GM23338 (cell line): ENCODE measurements around the gene ARHGEF17. TPM values are rescaled to one million over a fixed set of nuclear protein-coding genes. Genes with fewer than 3 reads are reported as not detected.

Source experiments
- ATAC-seq: fragments of 200-7000 bp; cut with Tn5 transposase; 3 replicates; pipeline ENCODE4 v1.9.1; 2020
- DNase-seq: peaks from one replicate; pipeline ENCODE4 v3.0.0-alpha.2; 2015; ENCODE audit warnings: low spot score
- H2AFZ ChIP-seq: fragments of 200-600 bp; sonication (generic); 2 replicates; pipeline ENCODE4 v1.8.0; 2016; ENCODE audit warnings: antibody characterized with exemption, mild to moderate bottlenecking, moderate library complexity
- H3F3A ChIP-seq: fragments of 200-600 bp; sonication (generic); replicated peaks from 2 replicates; pipeline ENCODE4 v1.8.0; 2017; ENCODE audit warnings: antibody characterized with exemption, mixed run types, low read depth
- H3K27ac ChIP-seq: fragments of 200-600 bp; sonication (generic); 2 replicates; pipeline ENCODE4 v1.6.1; 2016; ENCODE audit warnings: low read depth
- H3K27me3 ChIP-seq: fragments of 200-600 bp; sonication (generic); 2 replicates; pipeline ENCODE4 v1.8.0; 2016; ENCODE audit warnings: mild to moderate bottlenecking, mixed run types, moderate library complexity; ENCODE audit not compliant: insufficient read depth
- H3K36me3 ChIP-seq: fragments of 200-600 bp; sonication (generic); 2 replicates; pipeline ENCODE4 v1.8.0; 2016; ENCODE audit warnings: mild to moderate bottlenecking; ENCODE audit not compliant: insufficient read depth
- H3K4me1 ChIP-seq: fragments of 200-600 bp; sonication (generic); 2 replicates; pipeline ENCODE4 v1.8.0; 2016; ENCODE audit warnings: mild to moderate bottlenecking, moderate library complexity; ENCODE audit not compliant: insufficient read depth
- H3K4me2 ChIP-seq: fragments of 200-600 bp; sonication (generic); 2 replicates; pipeline ENCODE4 v1.7.1; 2017; ENCODE audit warnings: mixed run types
- H3K4me3 ChIP-seq: fragments of 200-600 bp; sonication (generic); 2 replicates; pipeline ENCODE4 v1.6.1; 2016; ENCODE audit warnings: mixed run types
- H3K79me2 ChIP-seq: fragments of 200-600 bp; sonication (generic); replicated peaks from 2 replicates; pipeline ENCODE4 v1.8.0; 2017; ENCODE audit warnings: mild to moderate bottlenecking; ENCODE audit not compliant: insufficient read depth
- H3K9me2 ChIP-seq: fragments of 200-600 bp; sonication (generic); 2 replicates; pipeline ENCODE4 v1.8.0; 2017; ENCODE audit not compliant: insufficient read depth
- H4K20me1 ChIP-seq: fragments of 200-600 bp; sonication (generic); replicated peaks from 2 replicates; pipeline ENCODE4 v1.8.0; 2017; ENCODE audit warnings: mild to moderate bottlenecking; ENCODE audit not compliant: insufficient read depth
- H3K27ac Mint-ChIP-seq: 2 replicates; pipeline ENCODE4 v1.8.0; 2020; ENCODE audit warnings: inconsistent platforms, mild to moderate bottlenecking, moderate library complexity, mixed read lengths
- H3K27me3 Mint-ChIP-seq: 3 replicates; pipeline ENCODE4 v1.8.0; 2022; ENCODE audit warnings: low read depth, mild to moderate bottlenecking, moderate library complexity, mixed read lengths, inconsistent platforms; ENCODE audit not compliant: insufficient read depth, poor library complexity
- H3K36me3 Mint-ChIP-seq: 3 replicates; pipeline ENCODE4 v1.8.0; 2021; ENCODE audit warnings: low read depth, mild to moderate bottlenecking, inconsistent platforms, moderate library complexity, mixed read lengths
- H3K4me1 Mint-ChIP-seq: 3 replicates; pipeline ENCODE4 v1.8.0; 2020; ENCODE audit warnings: mild to moderate bottlenecking, inconsistent platforms, mixed read lengths
- H3K4me3 Mint-ChIP-seq: 3 replicates; pipeline ENCODE4 v1.8.0; 2021; ENCODE audit warnings: moderate library complexity, mild to moderate bottlenecking, inconsistent platforms, mixed read lengths
- H3K9me3 Mint-ChIP-seq: 3 replicates; pipeline ENCODE4 v1.8.0; 2020; ENCODE audit warnings: moderate library complexity, mild to moderate bottlenecking, inconsistent platforms, mixed read lengths
- CREB1 ChIP-seq: fragments of 250-450 bp; sonication (Bioruptor Pico); IDR thresholded peaks from 2 replicates; pipeline ENCODE4 v1.5.0; 2020; ENCODE audit warnings: low read depth, mild to moderate bottlenecking, moderate library complexity
- CTCF ChIP-seq, 2 experiments: fragments of 200-600 bp in 1 of 2; sonication (generic) in 1 of 2; conservative IDR thresholded peaks; 2 replicates each; pipeline versions ENCODE4 v1.5.1 to v1.6.1; 2016 to 2017; ENCODE audit warnings: antibody characterized with exemption in 2 of 2, low read depth in 2 of 2, mild to moderate bottlenecking in 2 of 2, moderate library complexity in 1 of 2
- ETS1 ChIP-seq: IDR thresholded peaks from 2 replicates; pipeline ENCODE4 v1.6.1; 2016; ENCODE audit warnings: antibody characterized with exemption
- EZH2 ChIP-seq: fragments of 200-600 bp; sonication (generic); IDR thresholded peaks from one replicate; pipeline ENCODE4 v1.8.0; 2017; ENCODE audit warnings: antibody characterized with exemption, mild to moderate bottlenecking, low read depth; ENCODE audit not compliant: unreplicated experiment
- EZH2phosphoT487 ChIP-seq: fragments of 200-600 bp; sonication (generic); IDR thresholded peaks from one replicate; pipeline ENCODE4 v1.8.1; 2018; ENCODE audit warnings: antibody characterized with exemption; ENCODE audit not compliant: unreplicated experiment
- POLR2AphosphoS5 ChIP-seq: IDR thresholded peaks from 2 replicates; pipeline ENCODE4 v1.6.1; 2016; ENCODE audit warnings: antibody characterized with exemption, low read depth
- REST ChIP-seq: IDR thresholded peaks from one replicate; pipeline ENCODE4 v1.6.1; 2018; ENCODE audit warnings: antibody characterized with exemption; ENCODE audit not compliant: unreplicated experiment
- STAT1 ChIP-seq: IDR thresholded peaks from one replicate; pipeline ENCODE4 v1.6.1; 2016; ENCODE audit warnings: antibody characterized with exemption; ENCODE audit not compliant: unreplicated experiment
- ZNF331 ChIP-seq: fragments of 250-450 bp; sonication (Bioruptor Pico); IDR thresholded peaks from 2 replicates; pipeline ENCODE4 v1.5.0; 2020; ENCODE audit warnings: low read depth, mild to moderate bottlenecking, moderate library complexity
- polyA plus RNA-seq: library from polyadenylated mRNA; unstranded; fragments of >200 nt; fragmentation: Nextera tagmentation; extraction: Ambion mirVana; gene quantifications from 2 replicates; pipeline ENCODE4 v1.2.1, GENCODE V29; 2016
- total RNA-seq: library from RNA; depleted of rRNA; stranded (reverse); fragments of >200 nt; shearing (Covaris generic); gene quantifications from 2 replicates; pipeline ENCODE4 v1.2.3, GENCODE V29; 2014

Gene ARHGEF17
- total and polyA plus RNA-seq, 2 experiments from 2014 or later, result 2.9 to 15.0 TPM

- Histone ChIP-seq H3K36me3 (no peaks in the 10 kb centered on the region), H3K4me1 (no peaks in the 10 kb centered on the region), H4K20me1 (no peaks in the 10 kb centered on the region), H3K27ac (no peak overlapping the region), H3K9me2 (no peaks in the 10 kb centered on the region; the same call in 1 of the 2 replicates), H3K27me3 (no peaks in the 10 kb centered on the region), H3K4me2 (no peak overlapping the region), H3F3A (no peaks in the 10 kb centered on the region), H3K79me2 (no peaks in the 10 kb centered on the region), H3K4me3 (no peak overlapping the region), H2AFZ (no peak overlapping the region)
- Mint-ChIP-seq H3K27me3 (peaks cover 17% of the 10 kb centered on the region), H3K4me1 (no peaks in the 10 kb centered on the region; the same call in 2 of the 3 replicates), H3K36me3 (no peaks in the 10 kb centered on the region), H3K27ac (no peak overlapping the region), H3K4me3 (no peak overlapping the region), H3K9me3 (no peaks in the 10 kb centered on the region; the same call in 2 of the 3 replicates)
- ATAC-seq (no peak), DNase-seq (no peak)
- TF ChIP-seq POLR2AphosphoS5, result no peak
- no peak for TF ChIP-seq ZNF331
- no peak for TF ChIP-seq REST
- no peak for TF ChIP-seq ETS1
- no peak for TF ChIP-seq STAT1
- TF ChIP-seq CTCF (conservative IDR thresholded peaks at IDR 0.05; ENCODE audit: low read depth in 2 of 2), result no peak
- TF ChIP-seq EZH2phosphoT487, result no peak
- no peak for TF ChIP-seq CREB1 (CRISPR knock-in tag)
- TF ChIP-seq EZH2, result no peak
Observed at GRCh38 chr11:73283276-73284000, 24.6 kb upstream of the ARHGEF17 start.
